GM21717 (cell line): ENCODE data around the gene IL18BP.

ENCODE experiments used
- ATAC-seq: cut with Tn5 transposase; IDR thresholded peaks from one replicate; pipeline ENCODE4 v1.9.1; 2021; ENCODE audit warnings: mild to moderate bottlenecking, moderate library complexity; ENCODE audit not compliant: unreplicated experiment

IL18BP gene

DNA sequence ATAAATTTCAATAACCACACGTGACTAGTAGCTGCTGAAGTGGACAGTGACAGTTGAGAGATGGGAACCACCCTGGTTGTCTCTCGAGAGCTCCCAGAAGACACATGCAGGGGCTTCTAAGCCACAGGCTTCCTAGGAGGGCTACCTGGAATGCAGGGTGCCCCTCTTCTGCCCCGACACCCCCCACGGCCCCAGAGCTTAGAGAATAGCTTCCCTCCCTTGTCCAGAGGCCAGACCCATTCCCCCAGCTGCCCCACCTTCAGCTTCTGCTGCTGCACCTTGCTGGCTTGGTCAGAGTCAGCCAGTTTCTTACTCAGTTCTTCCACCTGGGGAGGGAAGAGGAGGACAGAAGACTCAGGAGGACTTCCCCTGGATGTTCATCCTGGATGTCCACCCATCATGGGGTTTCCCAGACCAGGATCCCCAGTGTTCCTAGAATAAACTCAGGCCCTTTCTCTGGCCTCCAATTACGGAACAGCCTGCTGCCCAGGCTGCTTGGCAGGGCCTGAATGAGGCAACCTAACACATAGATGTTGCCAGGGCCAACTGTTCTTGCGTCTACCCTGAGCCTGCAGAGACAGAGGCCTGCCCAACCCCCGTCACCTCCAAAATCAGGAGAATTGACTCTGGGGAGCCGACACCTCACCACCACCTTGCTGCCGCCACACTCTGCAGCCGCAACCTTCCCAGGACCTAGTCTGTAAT is 12.0 kb downstream of the IL18BP start:
- ATAC-seq: no peak

DNA sequence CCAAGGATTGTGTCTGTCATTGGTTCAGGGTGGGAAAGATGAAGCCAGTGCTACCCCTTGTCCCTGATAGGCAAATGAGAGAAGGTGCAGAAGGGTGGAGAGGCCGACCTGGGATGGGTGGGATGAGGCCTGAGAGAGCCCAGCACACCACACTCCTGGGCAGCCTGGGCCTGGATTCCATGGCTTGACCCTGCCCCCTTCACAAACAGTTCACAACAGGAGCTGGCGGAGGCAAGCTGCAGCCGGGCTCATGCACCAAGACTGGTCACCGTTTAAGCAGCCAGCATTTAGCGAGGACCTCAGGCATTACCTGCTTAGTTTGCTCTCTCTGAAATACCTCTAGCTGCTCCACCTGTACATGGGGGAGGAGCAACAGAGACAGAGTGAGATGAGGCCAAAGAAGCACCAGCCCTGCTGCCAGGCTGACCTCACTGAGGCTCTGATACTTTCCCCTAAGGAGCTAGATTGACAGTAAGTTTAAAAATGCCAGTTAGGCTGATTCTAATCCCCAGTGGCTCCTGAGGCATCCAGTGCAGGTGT is 13.5 kb downstream of the IL18BP start:
- no peak for ATAC-seq

DNA sequence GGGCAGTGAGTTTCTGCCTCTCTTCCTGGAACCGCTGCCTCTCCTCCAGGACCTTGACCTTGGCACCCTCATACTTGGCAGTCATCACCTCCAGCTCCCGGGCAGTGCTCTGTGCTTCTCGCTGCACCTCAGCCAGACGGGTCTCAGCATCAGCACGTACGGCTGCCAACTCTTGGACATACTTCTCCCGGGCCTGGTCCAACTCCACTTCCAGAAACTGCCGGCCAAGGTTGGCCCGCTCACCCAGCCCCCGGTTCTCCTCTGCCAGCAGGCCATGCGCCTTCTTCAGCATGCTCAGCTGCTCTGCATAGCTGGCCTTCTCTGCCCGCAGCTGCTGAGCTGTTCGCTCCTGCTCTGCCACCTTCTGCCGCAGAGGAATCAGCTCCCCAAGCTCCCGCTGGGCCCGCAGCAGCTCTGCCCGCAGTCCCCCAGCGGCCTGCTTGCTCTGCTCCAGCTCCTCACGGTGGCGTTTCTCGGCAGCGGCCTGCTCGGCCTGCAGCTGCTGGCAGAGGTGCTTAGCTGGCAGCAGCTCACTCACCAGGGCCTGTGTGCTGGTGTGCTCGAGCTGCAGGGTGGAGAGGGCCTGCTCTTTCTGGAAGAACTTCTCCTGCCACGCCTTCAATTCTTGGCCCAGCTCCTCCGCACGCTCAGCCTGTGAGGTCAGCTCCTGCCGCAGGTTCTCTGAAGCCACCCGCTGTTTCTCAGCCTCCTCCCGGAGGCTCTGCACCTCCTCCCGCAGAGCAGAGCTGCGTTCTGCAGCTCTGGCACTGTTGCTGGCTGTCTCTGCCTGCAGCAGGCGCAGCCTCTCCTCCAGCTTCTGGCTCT is 14.4 kb downstream of the IL18BP start:
- no peak for ATAC-seq

DNA sequence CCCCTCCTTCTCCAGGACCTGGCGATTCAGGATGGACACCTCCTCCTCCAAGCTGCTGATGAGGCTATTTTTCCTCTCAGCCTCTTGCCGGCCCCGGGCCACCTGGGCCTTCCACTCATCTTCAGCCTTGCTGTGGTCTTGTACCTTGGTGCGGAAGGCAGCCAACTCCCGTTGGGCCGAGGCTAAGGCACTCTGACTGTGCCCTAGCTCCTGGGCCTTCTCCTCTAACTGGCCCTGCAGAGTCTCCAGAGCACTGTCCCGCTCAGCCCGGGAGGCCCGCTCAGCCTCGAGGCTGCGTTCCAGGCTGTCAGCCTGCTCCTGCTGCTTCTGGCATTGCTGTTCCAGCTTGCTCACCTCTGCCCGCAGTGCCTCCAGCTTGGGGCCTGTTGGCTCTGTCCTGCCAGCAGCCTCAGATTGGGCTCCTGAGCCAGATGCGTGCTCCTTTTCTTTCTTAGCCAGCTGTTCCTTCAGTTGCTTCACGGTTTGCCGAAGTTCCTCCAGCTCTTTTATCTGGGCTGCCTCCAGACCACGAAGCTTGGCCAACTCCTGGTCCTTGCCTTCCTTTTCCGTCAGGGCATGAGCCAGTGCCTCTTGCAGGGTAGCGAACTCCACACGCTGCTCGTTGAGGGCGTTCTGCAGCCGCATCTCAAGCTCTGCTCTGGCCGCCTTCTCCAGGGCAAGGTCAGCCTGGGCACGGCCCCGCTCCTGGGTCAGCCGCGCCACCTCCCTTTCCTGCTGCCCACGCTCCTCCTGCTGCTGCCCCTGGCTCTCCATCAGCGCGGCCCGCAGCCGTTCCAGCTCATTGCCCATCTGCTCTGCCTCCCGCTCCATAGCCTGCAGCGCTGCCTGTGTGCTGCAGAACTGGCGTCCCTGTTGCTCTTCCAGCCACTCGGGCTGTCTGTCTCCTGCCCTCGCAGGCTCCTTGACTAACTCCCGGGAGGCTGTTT is 15.3 kb downstream of the IL18BP start:
- no peak for ATAC-seq

DNA sequence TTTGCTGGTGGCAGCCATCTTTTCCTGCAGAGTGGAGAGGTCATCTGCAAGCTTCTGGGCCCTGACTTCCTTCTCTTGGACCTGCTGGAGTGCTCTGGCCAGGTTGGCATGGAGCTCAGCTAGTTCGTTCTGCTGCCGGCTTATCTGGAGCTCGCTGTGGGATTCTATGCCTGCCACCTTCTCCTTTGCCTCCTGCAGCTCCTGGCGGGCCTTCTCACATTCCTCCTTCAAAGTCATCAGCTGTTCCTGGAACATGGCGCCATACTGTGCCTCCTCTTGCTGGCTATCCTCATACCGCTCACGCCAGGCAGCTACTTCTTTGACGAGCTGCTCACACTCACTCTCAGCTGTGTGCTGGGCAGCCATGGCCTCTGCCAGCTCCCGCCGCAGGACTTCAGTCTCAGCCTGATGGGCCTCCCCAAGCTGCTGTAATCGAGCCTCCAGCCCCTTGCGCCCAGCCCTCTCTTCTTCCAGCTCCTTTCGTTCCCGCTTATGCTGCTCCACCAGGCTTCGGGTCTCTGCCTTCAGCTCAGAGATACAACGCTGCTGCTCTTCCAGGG is 16.1 kb downstream of the IL18BP start:
- ATAC-seq: no peak

DNA sequence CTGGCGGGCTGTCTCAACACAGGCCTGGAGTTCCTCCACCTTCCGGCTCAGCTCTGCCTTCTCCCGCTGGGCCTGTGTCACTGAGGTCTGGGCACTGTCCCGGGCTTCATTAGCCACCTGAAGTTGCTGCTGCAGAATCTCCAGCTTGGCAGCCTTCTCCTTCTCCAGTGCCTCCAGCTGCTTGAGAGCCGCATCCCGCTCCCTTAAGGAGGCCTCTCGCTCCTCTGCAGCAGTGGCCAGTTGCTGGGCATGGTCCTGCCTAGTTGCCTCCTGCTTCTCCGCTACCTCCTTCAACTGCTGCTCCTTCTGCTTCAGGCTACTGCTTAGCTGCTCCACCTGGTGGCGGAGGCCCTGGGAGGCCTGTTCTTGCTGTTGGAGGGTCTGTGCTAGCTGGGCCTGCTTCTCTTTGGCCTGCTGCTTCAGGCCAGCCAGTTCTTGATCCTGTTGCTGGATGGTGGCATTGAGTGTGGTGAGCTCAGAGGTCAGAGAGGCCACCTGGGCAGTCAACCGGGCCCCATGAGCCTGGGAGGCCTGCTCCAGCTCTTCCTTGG is 16.9 kb downstream of the IL18BP start:
- no peak for ATAC-seq

DNA sequence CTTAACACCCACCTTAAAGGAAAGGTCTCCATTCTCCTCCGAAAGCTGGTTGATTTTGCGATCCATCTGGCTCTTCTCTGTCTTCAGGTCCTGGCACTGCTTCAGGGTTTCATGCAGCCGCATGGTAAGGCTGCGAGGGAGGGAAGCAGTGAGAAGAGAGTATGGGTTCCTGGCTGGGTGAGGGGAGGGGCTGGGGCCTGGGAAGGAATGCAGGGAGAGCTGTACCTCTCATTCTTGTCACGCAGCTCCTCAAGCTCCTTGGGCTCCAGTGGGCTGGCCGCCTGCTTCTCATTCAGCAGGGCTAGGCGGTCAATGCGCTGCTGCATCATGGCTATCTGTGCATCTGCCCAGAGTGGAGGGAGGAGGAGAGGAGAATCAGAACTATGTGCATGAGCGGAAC is 19.5 kb downstream of the IL18BP start:
- no peak for ATAC-seq

DNA sequence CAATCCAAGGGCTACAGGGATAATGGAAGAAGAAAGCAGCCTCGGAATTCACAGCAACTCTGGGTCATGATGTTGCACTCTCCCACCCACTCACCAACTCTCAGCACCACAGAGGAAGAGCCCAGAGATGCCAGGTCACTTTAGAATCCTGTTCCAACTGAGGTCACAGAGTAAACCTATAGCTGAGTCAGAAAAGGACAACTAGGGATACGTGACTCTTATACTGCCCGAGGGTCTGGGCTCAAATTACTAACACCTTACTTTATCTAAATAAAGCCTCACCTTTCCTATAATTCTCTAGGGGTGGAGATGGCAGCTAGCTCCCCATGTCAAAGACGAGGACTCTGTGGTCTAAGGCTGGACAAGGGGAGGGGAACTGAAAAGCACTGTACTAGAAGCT is 24.6 kb downstream of the IL18BP start:
- no peak for ATAC-seq

DNA sequence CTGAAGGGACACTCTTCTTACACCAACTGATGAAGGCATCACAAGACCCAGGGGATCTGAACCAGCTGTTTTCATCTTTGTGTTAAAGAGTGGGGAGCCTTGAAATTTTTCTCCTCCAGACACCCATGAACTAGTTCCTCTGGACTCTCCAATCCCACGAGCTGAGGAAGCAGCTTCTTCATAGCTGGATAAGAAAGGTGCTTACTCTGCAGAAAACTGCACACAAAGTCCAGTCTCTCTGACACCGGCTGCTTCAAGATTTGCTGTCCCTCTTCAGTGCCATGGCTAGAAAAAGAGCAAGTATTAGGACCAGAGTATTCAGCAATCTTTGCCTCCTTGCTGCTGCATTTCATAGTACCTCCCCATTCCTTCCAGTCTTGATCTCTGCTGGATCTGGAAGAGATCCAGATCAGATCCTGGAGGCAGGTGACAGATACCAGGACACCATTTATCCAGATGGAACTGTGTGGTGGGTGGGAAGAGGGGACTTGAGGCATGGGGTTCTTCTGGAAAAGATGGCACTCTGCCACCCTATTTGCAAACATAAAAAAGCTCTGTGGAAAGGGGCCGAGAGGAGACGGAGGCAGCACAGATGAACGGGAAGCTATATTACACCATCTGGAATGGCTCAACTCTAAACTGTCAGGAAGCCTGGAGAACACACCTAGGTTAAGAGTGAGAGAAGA is 25.5 kb downstream of the IL18BP start:
- ATAC-seq: no peak

DNA sequence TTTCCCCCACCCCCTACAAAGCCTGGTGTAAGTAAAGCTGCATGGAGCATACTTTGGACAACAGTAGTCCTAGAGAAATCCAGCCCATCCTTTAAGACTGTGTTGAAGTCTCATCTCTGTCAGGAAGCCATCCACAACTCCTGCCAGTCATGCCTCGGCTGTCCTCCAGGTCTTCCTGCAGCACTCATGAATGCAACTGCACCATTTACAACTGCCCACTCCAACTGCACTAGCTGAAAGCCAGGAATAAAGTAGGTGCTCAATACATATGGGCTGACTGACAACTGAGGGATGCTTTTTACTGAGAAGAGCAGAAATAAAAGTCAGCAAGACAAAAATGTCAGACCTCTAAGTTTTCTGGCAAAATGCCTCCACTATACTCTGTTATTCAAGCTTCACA is 27.4 kb downstream of the IL18BP start:
- no peak for ATAC-seq

DNA sequence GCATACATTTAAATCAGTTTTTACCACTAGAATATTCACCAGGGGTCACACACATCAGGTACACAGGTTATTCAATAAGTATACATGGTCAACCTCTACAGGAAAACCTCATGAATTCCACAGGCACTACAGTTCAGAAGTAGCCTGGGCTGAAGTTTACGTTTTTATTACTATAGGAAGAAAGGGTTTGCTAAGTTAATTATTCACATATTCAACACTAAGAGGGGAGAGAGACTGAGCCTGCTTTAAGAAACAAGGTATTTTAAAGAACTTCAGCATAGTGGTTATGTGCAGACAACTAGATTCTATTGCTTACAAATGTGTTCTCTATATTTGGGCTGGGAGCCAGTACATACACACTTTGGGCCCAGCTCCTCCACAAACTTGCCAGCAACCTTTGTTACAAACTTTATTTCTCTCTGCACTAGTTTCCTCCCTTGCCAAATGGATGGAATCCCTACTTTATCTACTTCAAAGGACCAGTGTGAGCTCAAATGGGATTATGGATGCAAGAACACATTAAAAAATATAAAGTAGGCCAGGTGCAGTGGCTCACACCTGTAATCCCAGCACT is 31.9 kb downstream of the IL18BP start:
- no peak for ATAC-seq

DNA sequence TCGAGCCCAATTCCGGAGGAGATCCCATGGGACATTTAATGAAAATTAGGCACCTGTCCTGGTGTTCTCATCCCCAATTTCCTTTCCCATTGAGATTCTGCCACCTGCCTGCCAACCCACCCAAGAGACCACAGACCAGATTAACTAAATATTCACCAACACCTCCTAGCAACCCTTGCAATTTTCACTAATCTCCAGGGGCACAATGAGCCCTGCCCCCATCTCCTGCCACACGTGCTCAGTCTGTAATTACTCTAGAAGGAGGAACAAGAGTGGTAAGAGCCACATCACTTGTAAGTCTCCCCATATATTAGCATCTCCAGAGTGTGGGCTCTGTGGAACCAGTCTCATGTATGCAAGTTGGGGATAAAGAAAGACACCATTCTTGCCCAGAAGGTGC is 38.0 kb downstream of the IL18BP start:
- ATAC-seq: no peak

DNA sequence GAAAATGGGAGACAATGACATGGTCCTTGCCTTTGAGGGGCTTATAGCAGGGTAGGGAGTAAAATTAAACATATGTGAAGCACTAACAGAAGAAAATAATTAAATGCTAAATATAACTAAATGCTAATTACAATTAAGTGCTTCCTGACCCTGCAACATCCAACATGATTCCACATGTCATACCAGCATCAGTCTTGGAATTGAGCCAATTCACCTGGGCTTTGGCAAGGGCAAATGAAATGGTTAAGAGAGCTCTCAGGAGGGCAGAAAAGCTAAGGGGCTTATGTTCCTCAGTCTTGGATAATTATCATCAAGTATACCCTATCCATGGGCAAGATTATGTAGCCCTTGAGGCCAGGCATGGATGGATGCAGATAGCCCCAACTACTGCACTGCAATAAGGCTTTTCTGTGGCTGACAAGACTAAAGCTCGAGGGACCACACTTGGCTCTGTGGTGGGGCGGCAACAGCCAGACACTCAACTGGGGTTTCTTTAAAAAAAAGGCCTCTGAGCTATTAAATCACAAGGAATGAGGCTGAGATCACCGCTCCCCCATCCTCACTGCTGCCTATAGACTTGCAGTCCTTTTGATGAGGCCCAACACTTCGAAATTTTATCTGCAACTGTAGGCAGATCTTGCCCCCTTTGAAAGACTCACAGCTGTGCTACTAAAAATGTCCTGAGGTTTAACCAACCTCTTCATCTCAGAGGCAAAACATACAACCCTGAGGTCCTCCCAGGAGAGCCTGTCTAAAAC is 39.0 kb downstream of the IL18BP start:
- no peak for ATAC-seq

DNA sequence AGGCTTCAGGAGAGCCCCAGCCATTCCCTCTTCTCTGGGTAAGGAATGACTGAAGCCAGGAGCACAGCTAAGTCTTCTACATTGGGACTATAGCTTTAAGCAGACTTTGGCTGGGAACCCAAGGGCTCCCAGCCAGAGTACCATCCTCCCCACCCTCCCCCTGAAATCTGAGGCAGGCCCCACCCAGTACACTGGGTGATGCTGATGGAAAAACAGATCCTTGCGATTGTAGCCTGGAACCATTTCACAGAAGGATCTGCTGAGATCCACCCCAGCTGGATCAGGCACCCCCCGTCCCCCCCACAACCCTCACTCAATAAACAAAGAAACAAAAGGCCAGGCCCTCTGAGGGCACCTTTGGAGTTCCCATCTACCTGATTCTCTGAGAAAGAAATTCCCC is 39.8 kb downstream of the IL18BP start:
- no peak for ATAC-seq

DNA sequence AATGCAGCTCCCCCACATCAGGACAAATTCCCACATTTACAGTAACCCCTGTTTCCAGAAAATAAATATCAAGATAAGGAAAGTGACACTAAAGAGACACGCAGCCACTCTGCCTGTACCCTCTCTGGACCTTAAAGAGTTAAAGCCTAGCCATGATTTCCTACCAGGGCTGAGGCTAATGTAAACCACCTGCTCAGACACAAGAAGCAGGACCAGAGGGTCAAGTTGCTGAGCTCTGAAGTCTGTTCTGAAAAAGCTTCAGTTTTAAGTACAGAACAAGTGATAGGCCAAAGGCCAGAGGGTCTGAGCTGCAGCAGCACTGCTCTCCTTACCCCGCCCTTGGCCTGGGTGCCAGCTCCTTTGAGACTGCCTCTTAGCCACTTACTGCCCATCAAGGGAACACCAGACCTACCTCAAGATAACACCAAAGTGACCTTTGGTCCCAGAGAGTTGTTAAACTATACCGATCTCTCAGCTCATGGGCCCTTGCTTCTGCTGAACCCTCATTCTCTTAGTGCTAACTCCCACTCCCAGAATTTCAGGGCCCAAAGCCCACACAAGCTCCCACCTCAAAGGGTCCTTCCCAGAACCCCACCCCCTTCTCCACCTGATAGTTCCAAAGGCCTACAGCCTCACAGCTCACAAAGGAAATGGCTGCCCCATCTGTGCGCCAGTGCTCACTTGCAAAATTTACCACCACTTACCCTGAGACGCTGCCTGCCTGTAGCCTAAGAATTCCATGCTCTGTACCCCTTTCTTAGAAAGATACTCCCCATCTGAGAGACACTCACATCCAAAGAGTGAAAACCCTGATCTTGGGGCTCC is 40.5 kb downstream of the IL18BP start:
- ATAC-seq: no peak

DNA sequence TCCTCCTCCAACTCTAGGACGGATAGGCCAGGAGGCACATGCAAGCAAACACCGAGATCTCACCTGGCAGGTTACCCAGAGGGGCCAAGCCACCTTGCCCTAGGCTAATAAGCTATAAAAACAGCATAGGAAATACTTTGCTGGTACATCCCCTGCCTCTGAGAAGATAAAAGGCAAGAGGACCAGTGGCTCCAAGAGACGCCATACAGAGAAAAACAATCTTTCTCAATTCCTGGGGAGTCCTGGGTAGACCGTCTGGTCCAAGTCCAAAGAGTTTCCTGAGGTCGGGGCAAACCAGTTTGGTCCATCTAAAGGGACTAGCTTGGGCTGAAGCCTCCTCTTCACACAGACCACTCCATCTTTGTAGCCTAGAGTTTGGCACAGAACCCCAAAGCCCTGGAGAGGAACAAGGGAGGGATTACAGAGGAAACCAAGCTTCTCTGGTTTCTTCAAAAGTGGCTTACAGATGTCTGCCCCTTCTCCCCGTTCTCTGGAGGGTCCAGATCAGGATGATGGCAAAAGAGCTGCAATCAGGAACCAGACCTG is 41.2 kb downstream of the IL18BP start:
- no peak for ATAC-seq

DNA sequence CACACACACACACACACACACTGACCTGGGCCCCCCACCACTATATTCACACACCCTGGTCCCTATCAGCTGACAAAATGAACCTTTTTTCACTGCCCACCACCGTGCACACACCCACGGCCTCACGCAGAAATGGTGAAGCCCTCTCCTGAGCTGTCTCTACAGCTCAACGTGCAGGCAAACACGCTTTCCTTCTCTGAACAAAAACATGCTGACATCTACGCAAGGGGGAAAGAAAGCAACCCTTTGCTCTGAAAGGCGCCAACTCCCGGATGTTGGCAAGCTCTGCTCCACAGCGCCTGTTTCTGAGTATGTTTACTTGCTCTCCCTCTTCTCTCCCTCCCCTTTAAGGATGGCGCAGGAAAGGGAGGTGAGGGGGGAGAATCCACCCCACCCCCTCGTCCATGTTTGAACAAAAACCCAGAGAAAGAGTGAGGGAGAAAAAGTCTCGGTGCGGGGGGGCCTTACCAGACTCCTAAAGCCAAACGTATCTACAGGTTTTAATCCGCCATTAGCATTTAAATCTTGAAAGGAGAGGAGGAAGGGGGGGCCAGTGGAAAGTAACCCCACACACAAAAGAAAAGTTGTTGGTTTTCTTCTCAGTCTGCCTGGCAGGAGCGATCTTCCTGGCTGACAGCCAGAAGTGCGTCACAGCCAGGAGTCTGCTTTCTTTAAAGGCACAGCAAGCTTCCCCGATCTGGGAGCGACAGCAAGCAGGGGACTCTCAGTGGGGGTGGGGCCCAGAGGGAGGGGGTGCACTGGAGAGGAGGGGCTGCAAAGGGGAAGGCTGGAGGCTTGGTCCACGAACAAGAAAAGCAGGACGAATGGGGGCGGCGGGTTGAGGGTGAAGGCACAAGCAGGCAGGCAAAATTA is 42.0 kb downstream of the IL18BP start:
- ATAC-seq: no peak
